ENCODE data around the gene CYBA. TPM values are rescaled to one million over a fixed set of nuclear protein-coding genes. Genes with fewer than 3 reads are reported as not detected.

Gene CYBA
- total and polyA plus RNA-seq, 9 of the 15 experiments (the other 6 are each of a cell fraction or from before 2014, with no cell fraction given): 0.34 to 683 (median 93.0) TPM

- no peak for TF ChIP-seq ZNF146 (CRISPR knock-in tag; IDR thresholded peaks at IDR 0.05; ENCODE audit: unreplicated experiment)
- no peak for TF ChIP-seq BHLHE40 (IDR thresholded peaks at IDR 0.05; ENCODE audit: low read length)
- TF ChIP-seq ZNF445 (CRISPR knock-in tag; IDR thresholded peaks at IDR 0.05; ENCODE audit: low read depth): no peak
- no peak for TF ChIP-seq FUS (optimal IDR thresholded peaks at IDR 0.05; ENCODE audit: low read depth, low read length)
- no peak for TF ChIP-seq ILF3 (IDR thresholded peaks at IDR 0.05; ENCODE audit: borderline replicate concordance)
- TF ChIP-seq MAZ (CRISPR knock-in tag; conservative IDR thresholded peaks at IDR 0.05 in 1 of 2, IDR thresholded peaks at IDR 0.05 in 1 of 2): no peak; a peak in 1 of 4 replicates
- TF ChIP-seq TAF9B (IDR thresholded peaks at IDR 0.05; ENCODE audit: partially characterized antibody): no peak
- TF ChIP-seq POLR2G (IDR thresholded peaks at IDR 0.05; ENCODE audit: low read depth, low read length): peak; percentile 49
- no peak for TF ChIP-seq TRIM25 (IDR thresholded peaks at IDR 0.05; ENCODE audit: borderline replicate concordance)
- no peak for TF ChIP-seq EP400 (IDR thresholded peaks at IDR 0.05)
- TF ChIP-seq, protein P1, sequence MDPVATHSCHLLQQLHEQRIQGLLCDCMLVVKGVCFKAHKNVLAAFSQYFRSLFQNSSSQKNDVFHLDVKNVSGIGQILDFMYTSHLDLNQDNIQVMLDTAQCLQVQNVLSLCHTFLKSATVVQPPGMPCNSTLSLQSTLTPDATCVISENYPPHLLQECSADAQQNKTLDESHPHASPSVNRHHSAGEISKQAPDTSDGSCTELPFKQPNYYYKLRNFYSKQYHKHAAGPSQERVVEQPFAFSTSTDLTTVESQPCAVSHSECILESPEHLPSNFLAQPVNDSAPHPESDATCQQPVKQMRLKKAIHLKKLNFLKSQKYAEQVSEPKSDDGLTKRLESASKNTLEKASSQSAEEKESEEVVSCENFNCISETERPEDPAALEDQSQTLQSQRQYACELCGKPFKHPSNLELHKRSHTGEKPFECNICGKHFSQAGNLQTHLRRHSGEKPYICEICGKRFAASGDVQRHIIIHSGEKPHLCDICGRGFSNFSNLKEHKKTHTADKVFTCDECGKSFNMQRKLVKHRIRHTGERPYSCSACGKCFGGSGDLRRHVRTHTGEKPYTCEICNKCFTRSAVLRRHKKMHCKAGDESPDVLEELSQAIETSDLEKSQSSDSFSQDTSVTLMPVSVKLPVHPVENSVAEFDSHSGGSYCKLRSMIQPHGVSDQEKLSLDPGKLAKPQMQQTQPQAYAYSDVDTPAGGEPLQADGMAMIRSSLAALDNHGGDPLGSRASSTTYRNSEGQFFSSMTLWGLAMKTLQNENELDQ (CRISPR knock-in tag; IDR thresholded peaks at IDR 0.05; ENCODE audit: borderline replicate concordance): no peak
- TF ChIP-seq RNF219 (CRISPR knock-in tag; IDR thresholded peaks at IDR 0.05): no peak
- no peak for TF ChIP-seq STAT5A (IDR thresholded peaks at IDR 0.05; ENCODE audit: borderline replicate concordance, low read length)
- TF ChIP-seq ARID2 (IDR thresholded peaks at IDR 0.05): no peak
- no peak for TF ChIP-seq ZNF75A (CRISPR knock-in tag; IDR thresholded peaks at IDR 0.05)
- TF ChIP-seq NCOA1 (IDR thresholded peaks at IDR 0.05; ENCODE audit: low read depth): no peak
- TF ChIP-seq SIX5 (IDR thresholded peaks at IDR 0.05; ENCODE audit: borderline replicate concordance in 1 of 2, insufficient read depth in 1 of 2, low read depth in 1 of 2, low read length in 2 of 2): no peak
- TF ChIP-seq PYGO2 (tag; IDR thresholded peaks at IDR 0.05): no peak
- no peak for TF ChIP-seq RFX7 (CRISPR knock-in tag; IDR thresholded peaks at IDR 0.05)
- TF ChIP-seq ZNF133 (CRISPR knock-in tag; IDR thresholded peaks at IDR 0.05): no peak
- TF ChIP-seq, protein P2, sequence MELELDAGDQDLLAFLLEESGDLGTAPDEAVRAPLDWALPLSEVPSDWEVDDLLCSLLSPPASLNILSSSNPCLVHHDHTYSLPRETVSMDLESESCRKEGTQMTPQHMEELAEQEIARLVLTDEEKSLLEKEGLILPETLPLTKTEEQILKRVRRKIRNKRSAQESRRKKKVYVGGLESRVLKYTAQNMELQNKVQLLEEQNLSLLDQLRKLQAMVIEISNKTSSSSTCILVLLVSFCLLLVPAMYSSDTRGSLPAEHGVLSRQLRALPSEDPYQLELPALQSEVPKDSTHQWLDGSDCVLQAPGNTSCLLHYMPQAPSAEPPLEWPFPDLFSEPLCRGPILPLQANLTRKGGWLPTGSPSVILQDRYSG (tag; conservative IDR thresholded peaks at IDR 0.05; ENCODE audit: low read depth): no peak
These were observed 717 bp downstream of the CYBA start (continued) for GRCh38 chr16:88649924-88650748.
